ENCODE results near the gene GHRH. TPM values are rescaled to one million over a fixed set of nuclear protein-coding genes. Genes with fewer than 3 reads are reported as not detected.

GHRH gene
- total RNA-seq, 1 experiment from 2014 or later, result not detected

DNA sequence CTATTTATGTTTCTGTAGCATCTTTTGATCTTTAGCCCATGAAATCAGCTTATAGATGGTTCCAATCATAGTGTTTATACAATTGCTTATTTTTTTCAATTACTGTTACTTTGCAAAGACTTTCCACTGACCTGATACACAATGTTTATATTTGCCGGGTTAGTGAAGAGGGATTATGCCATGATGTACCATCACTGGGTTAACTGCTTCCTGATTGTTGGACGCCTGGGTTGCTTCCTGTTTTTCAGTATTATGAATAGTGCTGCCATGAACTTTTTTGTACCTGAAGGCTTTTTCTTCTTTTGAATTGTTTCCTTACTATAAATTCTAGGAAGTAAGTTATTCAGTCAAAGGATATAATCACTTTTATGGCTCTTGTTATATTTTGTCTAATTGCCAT lies 34.8 kb upstream of the GHRH start:
- H3K36me3 Mint-ChIP-seq (ENCODE audit: insufficient read depth in 1 of 3, low read depth in 3 of 3), result peaks cover 30 to 51% (median 37%) of the 10 kb centered on the region in 3 experiments
- no peak overlapping the region for H4K8ac ChIP-seq (replicated peaks; ENCODE audit: insufficient read length, low read depth, low read length)
- no peak overlapping the region for H2BK120ac ChIP-seq (ENCODE audit: low read depth, low read length, poor library complexity, severe bottlenecking)
- H3K23me2 ChIP-seq (ENCODE audit: insufficient read length, low read depth, low read length, poor library complexity, severe bottlenecking), result no peaks in the 10 kb centered on the region
- H3K14ac ChIP-seq (ENCODE audit: insufficient read depth, low read length), result no peak overlapping the region
- no peak overlapping the region for H4K5ac ChIP-seq (ENCODE audit: insufficient read length, low read depth, low read length)
- H3K27ac Mint-ChIP-seq, result peak overlapping the region in 1 of 3 experiments; percentile 44; a peak in 2 of 7 replicates
- DNase-seq, result no peak
- H3K4me3 Mint-ChIP-seq, result no peak overlapping the region
- H3K18ac ChIP-seq (ENCODE audit: insufficient read length, low read depth, low read length), result no peak overlapping the region
- H3K9me3 Mint-ChIP-seq, result peaks cover 13 to 17% of the 10 kb centered on the region in 2 experiments
- H4K91ac ChIP-seq (ENCODE audit: insufficient read length, low read depth, low read length), result no peak overlapping the region
- peaks cover 14 to 21% of the 10 kb centered on the region in 2 experiments for H3K4me1 Mint-ChIP-seq
- no CpG with 5 or more reads among the region's 2 CpGs for WGBS (ENCODE audit: extremely low coverage, insufficient read length, low lambda C conversion rate)
- H3T11ph ChIP-seq (ENCODE audit: low read length), result no peak overlapping the region
- no peaks in the 10 kb centered on the region for H3K4me1 ChIP-seq (ENCODE audit: insufficient read depth, low read length)
- H3K9me3 ChIP-seq (ENCODE audit: control insufficient read depth, low read depth, low read length), result no peaks in the 10 kb centered on the region
- H3K79me1 ChIP-seq (ENCODE audit: insufficient read depth, low read depth, low read length, poor library complexity, severe bottlenecking), result peaks cover 7% of the 10 kb centered on the region
- no peak overlapping the region for H3K56ac ChIP-seq (ENCODE audit: insufficient read length, low read depth, low read length)
- H3K27ac ChIP-seq (ENCODE audit: insufficient read length, low read depth, low read length), result no peak overlapping the region
- no peak overlapping the region for H2BK5ac ChIP-seq (ENCODE audit: insufficient read length, low read length)
- no peak overlapping the region for H2AK5ac ChIP-seq (ENCODE audit: insufficient read length, low read length)
- no peak overlapping the region for H2BK15ac ChIP-seq (ENCODE audit: low read depth, low read length)
- no peak overlapping the region for H3K4me2 ChIP-seq (ENCODE audit: insufficient read depth, insufficient read length, low read length)
- no peaks in the 10 kb centered on the region; the same call in 1 of the 2 replicates for H3K79me2 ChIP-seq (ENCODE audit: insufficient read depth, low read length)
- peaks cover 2% of the 10 kb centered on the region for H4K20me1 ChIP-seq (ENCODE audit: control insufficient read depth, insufficient read depth, insufficient read length)
- H3K27me3 ChIP-seq (ENCODE audit: insufficient read depth, low read length), result no peaks in the 10 kb centered on the region
- H3K23ac ChIP-seq (ENCODE audit: insufficient read length, low read depth, low read length), result no peak overlapping the region
- no peak overlapping the region for H2AFZ ChIP-seq (ENCODE audit: low read length)
- H3K27me3 Mint-ChIP-seq (ENCODE audit: low read depth), result no peaks in the 10 kb centered on the region
- H3K4ac ChIP-seq (ENCODE audit: low read depth, low read length), result no peak overlapping the region
- TF ChIP-seq, protein P1, sequence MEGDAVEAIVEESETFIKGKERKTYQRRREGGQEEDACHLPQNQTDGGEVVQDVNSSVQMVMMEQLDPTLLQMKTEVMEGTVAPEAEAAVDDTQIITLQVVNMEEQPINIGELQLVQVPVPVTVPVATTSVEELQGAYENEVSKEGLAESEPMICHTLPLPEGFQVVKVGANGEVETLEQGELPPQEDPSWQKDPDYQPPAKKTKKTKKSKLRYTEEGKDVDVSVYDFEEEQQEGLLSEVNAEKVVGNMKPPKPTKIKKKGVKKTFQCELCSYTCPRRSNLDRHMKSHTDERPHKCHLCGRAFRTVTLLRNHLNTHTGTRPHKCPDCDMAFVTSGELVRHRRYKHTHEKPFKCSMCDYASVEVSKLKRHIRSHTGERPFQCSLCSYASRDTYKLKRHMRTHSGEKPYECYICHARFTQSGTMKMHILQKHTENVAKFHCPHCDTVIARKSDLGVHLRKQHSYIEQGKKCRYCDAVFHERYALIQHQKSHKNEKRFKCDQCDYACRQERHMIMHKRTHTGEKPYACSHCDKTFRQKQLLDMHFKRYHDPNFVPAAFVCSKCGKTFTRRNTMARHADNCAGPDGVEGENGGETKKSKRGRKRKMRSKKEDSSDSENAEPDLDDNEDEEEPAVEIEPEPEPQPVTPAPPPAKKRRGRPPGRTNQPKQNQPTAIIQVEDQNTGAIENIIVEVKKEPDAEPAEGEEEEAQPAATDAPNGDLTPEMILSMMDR (conservative IDR thresholded peaks at IDR 0.05), result no peak
- H2BK12ac ChIP-seq (ENCODE audit: insufficient read length, low read depth, low read length), result no peak overlapping the region
- no peak overlapping the region for H2BK20ac ChIP-seq (ENCODE audit: low read depth, low read length, poor library complexity, severe bottlenecking)
- H3K9ac ChIP-seq (ENCODE audit: extremely low read depth, insufficient read length, low read length), result no peak overlapping the region
